Neural cell (in vitro differentiated cells): Measurements from ENCODE around the gene ST6GALNAC5.
A peak's percentile ranks its signal among the peaks of the same experiment; 100 is the strongest.

Experiments
- CTCF ChIP-seq: fragments of 450-650 bp; IDR thresholded peaks from 2 replicates; pipeline ENCODE4 v1.5.1; 2014; ENCODE audit warnings: antibody characterized with exemption, mild to moderate bottlenecking, moderate library complexity; ENCODE audit not compliant: poor library complexity, severe bottlenecking
- EP300 ChIP-seq: fragments of 450-650 bp; conservative IDR thresholded peaks from 2 replicates; pipeline ENCODE4 v1.6.1; 2014; ENCODE audit warnings: antibody characterized with exemption, mild to moderate bottlenecking, moderate library complexity; ENCODE audit not compliant: poor library complexity, severe bottlenecking
- EZH2 ChIP-seq: fragments of 200-600, 300-800 bp; shearing (Covaris generic), sonication (generic); IDR thresholded peaks from 2 replicates; pipeline ENCODE4 v1.6.1; 2014; ENCODE audit warnings: antibody characterized with exemption, low read length, borderline replicate concordance, mild to moderate bottlenecking; ENCODE audit not compliant: insufficient read depth, poor library complexity, severe bottlenecking
- MXI1 ChIP-seq: fragments of 450-650 bp; conservative IDR thresholded peaks from 2 replicates; pipeline ENCODE4 v1.6.1; 2014; ENCODE audit warnings: antibody characterized with exemption, mild to moderate bottlenecking; ENCODE audit not compliant: poor library complexity, severe bottlenecking
- REST ChIP-seq: IDR thresholded peaks from 2 replicates; pipeline ENCODE4 v1.6.1; 2012; ENCODE audit warnings: borderline replicate concordance

GRCh38 chr1:76933847-76934815, 66.9 kb downstream of the ST6GALNAC5 start:
- TF ChIP-seq CTCF (no peak), MXI1 (no peak), EZH2 (no peak), REST (peak; percentile 63), EP300 (peak; percentile 93)
